GDM1 (cell line): ENCODE measurements around the gene HMGCR.
"Not testable (repeated sequence)": the region's sequence is repeated elsewhere in the genome, so short reads cannot be mapped to it uniquely, and the experiment has no call there.

Experiments used
- DNase-seq: peaks from one replicate; lab custom pipeline; 2025; lab: John Stamatoyannopoulos, UW

The HMGCR gene

GRCh38 chr5:75336615-75337336 lies at the start of gene HMGCR:
Gene HMGCR (plus strand): TSS chr5:75337220. CDS start chr5:75342606, 5,386 bp downstream.
- peak; percentile 99 for DNase-seq

DNA sequence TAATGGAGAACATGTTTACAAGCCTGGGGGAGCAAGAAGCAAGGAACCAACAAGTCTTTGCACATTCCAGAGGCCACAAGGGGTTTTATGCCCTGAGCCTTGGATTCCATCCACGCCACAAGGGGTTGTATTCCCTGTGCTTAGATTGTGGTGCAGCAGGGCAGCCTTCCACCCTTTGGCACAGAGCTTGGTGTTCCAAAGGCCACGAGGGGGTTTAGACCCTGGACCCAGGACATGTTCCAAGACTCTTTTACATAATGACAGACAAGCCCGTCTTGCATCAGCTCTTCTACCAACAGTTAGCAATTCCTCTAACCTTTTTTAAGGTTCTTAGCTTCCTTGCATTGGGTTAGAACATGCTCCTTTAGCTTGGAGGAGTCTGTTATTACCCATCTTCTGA lies 45.2 kb upstream of the HMGCR start:
- not testable (repeated sequence) for DNase-seq

- DNase-seq: no peak
These were observed 36.9 kb upstream of the HMGCR start for GRCh38 chr5:75300084-75300483.

DNA sequence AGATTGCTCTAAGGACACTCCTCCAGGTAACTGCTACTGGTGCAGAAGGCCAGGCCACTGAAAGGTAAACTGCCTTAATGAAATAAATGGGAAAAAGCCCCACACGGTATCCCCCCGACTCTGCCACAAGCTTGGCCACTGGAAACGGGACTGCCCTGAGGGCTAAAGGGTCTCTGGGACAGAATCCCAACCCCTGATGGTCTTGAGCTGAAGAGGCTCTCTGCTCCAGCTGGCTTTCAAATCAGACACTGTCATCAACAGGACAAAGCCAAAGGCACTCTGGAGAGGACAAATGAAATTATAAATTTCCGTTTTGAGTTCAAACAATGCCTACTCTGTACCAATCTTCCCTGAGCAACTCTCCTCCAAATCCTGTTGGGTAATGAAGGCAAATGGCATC lies 33.6 kb upstream of the HMGCR start:
- no peak for DNase-seq

GRCh38 chr5:75304486-75304885 lies 32.5 kb upstream of the HMGCR start:
- DNase-seq: not testable (repeated sequence)

GRCh38 chr5:75306746-75307145 lies 30.3 kb upstream of the HMGCR start:
- no peak for DNase-seq

DNA sequence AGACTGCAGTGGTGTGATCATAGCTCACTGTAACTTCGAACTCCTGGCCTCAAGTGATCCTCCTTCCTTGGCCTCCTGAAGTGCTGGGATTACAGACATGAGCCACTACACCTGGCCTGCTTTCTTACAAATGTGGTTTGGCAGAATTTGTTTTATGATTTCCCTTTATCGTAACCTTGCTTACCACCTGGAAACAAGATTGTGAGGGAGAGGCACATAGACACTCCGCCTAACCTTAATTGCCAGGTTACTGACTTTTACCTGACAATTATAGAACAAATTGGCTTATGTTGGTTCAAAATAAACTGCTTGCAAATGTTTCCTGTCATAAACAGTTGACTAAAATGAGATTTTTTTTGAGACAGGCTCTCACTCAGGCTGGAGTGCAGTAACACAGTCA lies 26.8 kb upstream of the HMGCR start:
- no peak for DNase-seq

DNA sequence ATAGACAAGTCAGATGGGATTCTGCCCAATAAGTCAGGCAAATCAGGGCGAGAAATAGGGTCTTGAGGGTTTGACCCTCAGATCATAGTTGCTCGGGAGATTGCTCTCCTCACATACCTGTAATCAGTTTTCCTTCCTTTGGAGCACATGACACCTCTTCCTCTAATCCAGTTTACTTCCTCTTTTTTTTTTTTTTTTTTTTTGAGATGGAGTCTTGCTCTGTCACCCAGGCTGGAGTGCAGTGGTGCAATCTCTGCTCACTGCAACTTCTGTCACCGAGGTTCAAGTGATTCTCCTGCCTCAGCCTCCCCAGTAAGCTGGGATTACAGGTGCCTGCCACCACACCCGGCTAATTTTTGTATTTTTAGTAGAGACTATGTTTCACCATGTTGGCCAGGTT lies 17.9 kb upstream of the HMGCR start:
- DNase-seq: not testable (repeated sequence)

DNA sequence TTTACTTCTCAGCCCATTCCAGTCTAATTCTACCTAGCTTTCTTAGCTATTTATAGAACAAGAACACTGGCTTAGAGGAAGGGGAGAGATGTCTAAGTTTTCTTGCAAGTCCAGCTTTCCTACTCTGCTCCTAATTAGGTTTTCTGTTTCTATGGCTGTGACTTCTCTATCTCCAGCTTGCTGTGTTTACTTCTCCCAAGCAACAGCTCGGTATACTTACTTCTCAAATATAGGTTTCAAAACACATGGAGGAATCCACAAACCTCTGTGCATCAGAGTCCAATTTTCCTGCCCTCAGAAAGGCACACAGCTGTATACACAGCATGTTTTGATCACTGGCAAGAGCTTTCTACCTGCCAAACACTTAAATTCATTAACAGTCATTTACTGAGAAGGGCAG lies 17.4 kb upstream of the HMGCR start:
- DNase-seq: no peak

GRCh38 chr5:75320371-75320770 lies 16.6 kb upstream of the HMGCR start:
- DNase-seq: no peak

- DNase-seq: no peak
These were observed 15.0 kb upstream of the HMGCR start for GRCh38 chr5:75322066-75322465.

DNA sequence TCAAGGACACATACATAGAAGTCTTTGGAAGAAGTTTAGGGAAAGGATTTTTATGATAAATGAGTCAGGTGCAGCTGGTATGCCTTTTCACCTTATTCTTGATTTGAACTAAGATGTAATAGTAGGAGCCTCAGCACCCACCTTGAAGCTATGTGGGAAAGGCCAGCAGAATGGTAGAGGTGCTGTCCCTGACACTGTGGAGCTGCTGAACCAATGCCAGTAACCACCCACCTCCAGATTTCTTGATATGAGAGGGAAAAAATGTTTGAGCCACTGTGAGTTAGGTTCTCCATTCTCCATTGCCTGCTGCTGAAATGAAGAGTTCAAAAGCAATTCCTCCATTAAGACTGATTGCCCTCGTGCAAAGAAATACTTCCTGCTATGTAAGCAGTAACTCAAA lies 12.2 kb upstream of the HMGCR start:
- no peak for DNase-seq

DNA sequence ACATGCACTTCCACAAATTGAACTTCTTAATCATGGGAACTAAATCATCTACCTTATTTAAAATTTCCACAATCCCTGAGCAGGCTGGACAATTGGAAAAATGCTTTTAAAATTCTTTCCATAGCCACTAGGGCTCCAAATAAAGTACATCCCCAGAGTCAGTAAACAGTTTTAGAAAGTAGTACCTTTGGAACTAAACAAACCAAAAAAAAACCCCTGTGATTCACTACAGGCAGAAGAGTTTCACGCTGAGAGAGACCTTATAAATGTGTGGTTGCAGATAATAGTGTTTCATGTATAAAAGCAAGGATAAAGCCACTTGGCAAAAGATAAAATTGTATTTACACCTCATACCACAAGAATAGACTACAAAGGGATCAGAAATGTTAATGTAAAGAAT lies 11.8 kb upstream of the HMGCR start:
- DNase-seq: no peak

DNA sequence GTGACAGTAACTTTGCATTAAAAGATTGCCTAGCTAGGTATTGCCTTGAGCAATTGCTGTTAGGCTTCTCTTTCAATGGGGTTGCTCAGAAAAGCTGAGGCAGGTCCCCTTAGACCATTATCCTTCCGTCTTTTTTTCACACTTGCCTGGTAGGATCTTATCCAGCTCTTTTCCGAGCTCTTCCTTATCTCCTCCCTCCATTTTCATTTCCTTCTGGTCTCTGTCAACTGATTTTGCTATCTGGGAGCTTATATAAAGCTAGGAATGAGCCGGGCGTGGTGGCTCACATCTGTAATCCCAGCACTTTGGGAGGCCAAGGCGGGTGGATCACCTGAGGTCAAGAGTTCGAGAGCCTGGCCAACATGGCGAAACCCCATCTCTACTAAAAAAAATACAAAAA lies 6.6 kb upstream of the HMGCR start:
- no peak for DNase-seq

DNA sequence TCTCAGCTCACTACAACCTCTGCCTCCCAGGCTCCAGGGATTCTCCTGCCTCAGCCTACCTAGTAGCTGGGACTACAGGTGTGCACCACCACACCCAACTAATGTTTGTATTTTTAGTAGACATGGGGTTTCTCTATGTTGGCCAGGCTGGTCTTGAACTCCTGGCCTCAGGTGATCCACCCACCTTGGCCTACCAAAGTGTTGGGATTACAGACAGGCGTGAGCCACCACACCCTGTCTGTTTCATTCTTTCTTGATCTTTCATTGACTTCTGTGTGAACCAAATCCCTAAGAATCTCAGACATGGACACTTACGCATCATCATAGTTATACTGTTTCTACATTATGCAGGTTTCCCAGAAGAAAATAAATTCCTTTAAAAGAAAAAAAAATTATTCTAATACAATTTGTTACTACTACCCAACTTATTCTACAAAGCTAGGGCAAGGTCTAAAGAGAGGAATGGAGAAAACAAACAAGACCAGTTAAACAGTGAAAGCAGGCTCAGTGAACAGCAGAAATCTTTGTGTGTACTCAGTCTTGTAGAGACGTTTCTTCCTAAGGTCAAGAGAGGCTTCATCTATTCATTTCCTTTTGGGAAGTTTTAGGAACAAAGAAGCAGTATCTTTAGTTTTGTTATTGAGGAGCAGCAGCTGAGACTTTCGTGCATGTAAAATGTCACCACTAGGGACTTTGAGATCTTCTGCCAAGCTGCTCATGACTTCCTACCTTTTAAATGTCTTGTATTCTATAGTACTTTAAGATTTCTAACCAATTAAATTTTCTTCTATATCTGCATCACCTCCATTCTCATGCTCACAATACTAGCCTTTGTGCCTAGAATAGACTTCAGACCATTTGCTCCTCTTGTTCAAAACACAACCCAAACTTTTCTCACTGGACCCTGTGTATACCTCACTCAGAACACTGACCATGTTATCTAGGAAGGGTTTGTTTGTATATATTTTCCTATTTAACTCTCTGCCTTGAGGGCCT lies 5.6 kb upstream of the HMGCR start:
- no peak for DNase-seq

DNA sequence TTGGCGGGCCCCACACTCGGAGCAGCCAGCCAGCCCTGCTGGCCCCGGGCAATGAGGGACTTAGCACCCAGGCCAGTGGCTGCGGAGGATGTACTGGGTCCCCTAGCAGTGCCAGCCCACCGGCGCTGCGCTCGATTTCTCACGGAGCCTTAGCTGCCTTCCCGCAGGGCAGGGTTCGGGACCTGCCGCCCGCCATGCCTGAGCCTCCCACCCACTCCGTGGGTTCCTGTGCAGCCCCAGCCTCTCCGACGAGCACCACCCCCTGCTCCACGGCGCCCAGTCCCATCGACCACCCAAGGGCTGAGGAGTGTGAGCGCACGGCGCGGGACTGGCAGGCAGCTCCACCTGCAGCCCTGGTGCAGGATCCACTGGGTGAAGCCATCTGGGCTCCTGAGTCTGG lies 3.3 kb upstream of the HMGCR start:
- DNase-seq: not testable (repeated sequence)

GRCh38 chr5:75334413-75334812 lies 2.6 kb upstream of the HMGCR start:
- not testable (repeated sequence) for DNase-seq

DNA sequence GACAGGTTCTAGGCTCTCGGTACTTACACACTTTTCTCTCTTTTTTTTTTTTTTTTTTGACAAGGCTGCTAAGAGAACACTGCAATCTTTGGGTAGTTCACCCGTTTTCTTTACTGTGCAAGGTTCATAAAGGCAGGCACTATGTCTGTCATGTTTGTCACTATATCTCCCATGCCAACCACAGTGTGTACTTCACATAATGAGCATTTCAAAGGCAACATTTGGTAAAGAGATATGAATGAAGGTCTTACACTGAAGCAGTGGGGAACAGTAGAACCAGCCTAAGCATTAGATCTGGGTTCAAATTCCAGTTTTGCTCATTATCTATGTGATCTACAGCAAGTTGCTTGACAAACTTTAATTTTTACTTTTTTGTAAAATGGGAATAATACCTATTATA lies 1.5 kb upstream of the HMGCR start:
- no peak for DNase-seq

DNA sequence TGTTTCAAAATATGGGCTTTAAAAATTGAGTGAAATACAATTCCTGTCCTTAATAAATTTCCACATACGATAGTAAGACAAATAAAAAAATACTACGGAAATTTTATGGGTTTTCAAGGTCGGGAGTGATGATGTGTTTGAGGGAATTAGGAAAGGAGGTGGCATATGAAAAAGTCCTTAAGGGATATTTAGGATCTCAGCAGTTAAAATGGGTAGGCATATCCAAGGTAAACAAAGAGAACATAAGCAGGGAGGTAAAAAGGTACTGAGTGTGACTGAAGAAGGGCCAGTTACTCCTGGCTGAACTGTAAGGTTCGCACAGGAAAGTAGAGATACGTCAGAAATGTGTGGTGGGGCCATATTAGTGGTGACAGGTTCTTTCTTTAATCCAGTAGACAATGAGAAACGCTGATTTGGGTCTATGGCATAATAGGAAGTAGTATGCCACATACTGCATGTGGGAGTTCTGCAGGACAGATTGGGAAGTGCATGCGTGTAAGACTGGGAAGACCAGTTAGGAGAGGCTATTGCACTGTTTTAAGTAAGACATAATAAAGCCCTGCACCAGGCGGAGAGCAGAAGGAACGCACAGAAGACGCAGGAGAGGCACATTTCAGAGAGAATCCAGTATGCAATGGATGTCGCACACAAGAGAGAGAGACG lies 937 bp upstream of the HMGCR start:
- no peak for DNase-seq

DNA sequence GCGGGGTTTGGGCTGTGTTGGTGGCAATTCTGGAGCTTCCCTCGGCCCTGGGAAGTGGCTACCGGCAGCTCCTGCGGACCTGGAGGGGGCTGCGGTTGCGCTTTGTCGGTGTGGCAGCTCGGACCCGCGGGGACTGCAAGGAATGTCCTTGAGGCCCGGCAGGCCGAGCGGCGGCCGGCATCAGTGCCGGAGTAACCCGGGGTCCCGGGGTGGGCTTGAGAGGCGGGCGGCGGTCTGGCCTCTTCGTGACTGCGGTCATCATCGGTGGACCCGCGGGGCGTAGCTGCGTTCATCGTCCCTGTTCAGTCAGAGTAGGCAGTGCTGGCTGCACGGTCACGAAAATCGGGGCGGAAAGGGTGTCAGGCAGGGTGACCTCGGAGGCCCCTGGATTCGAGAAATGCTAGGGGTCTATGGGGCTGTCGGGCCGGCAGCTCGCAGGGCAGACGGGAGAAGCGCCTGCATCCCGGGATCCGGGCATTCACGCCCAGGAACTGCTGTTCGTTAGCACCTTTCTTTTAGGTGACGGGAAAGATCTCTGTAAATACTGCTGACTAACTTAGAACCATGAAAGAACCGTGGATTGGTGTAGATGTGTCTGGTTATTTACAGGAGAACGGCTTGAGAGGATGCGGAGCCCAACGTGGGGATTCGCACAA lies 474 bp downstream of the HMGCR start:
- DNase-seq: no peak

GRCh38 chr5:75338408-75338807 lies 1.4 kb downstream of the HMGCR start:
- no peak for DNase-seq
